GM19238 (cell line): ENCODE results near the gene AGPAT4.
"Not testable (repeated sequence)": the region's sequence is repeated elsewhere in the genome, so short reads cannot be mapped to it uniquely, and the experiment has no call there.

Experiments
- DNase-seq: peaks from one replicate; pipeline ENCODE4 v3.0.0; 2011; ENCODE audit warnings: low spot score; ENCODE audit not compliant: insufficient read length

The AGPAT4 gene

GRCh38 chr6:161200610-161201370, 73.1 kb downstream of the AGPAT4 start:
- DNase-seq: no peak

- DNase-seq: no peak
These were observed 74.0 kb downstream of the AGPAT4 start for GRCh38 chr6:161199850-161200249.

GRCh38 chr6:161198783-161199460, 74.9 kb downstream of the AGPAT4 start:
- no peak for DNase-seq

- no peak for DNase-seq
These were observed 75.7 kb downstream of the AGPAT4 start for GRCh38 chr6:161198176-161198575.

GRCh38 chr6:161195386-161195785, 78.5 kb downstream of the AGPAT4 start:
- DNase-seq: no peak

GRCh38 chr6:161194374-161194773, 79.5 kb downstream of the AGPAT4 start:
- no peak for DNase-seq

GRCh38 chr6:161192636-161193411, 81.0 kb downstream of the AGPAT4 start:
- no peak for DNase-seq

- no peak for DNase-seq
These were observed 82.2 kb downstream of the AGPAT4 start for GRCh38 chr6:161191671-161192070.

- DNase-seq: no peak
These were observed 82.9 kb downstream of the AGPAT4 start for GRCh38 chr6:161191007-161191406.

GRCh38 chr6:161189891-161190290, 84.0 kb downstream of the AGPAT4 start:
- no peak for DNase-seq

GRCh38 chr6:161188547-161189465, 85.1 kb downstream of the AGPAT4 start:
- DNase-seq: no peak

- no peak for DNase-seq
These were observed 87.6 kb downstream of the AGPAT4 start for GRCh38 chr6:161186173-161186769.

GRCh38 chr6:161181121-161181520, 92.7 kb downstream of the AGPAT4 start:
- no peak for DNase-seq

- not testable (repeated sequence) for DNase-seq
These were observed 95.7 kb downstream of the AGPAT4 start for GRCh38 chr6:161178155-161178554.

- not testable (repeated sequence) for DNase-seq
These were observed 97.4 kb downstream of the AGPAT4 start for GRCh38 chr6:161176428-161176827.

- not testable (repeated sequence) for DNase-seq
These were observed 101.1 kb downstream of the AGPAT4 start for GRCh38 chr6:161172769-161173168.

GRCh38 chr6:161171207-161171606, 102.7 kb downstream of the AGPAT4 start:
- DNase-seq: no peak

- no peak for DNase-seq
These were observed 104.2 kb downstream of the AGPAT4 start for GRCh38 chr6:161169696-161170095.

- no peak for DNase-seq
These were observed 104.8 kb downstream of the AGPAT4 start for GRCh38 chr6:161169035-161169434.

GRCh38 chr6:161168281-161168891, 105.5 kb downstream of the AGPAT4 start:
- DNase-seq: no peak
